ENCODE data around the gene NGRN. TPM values are rescaled to one million over a fixed set of nuclear protein-coding genes. Genes with fewer than 3 reads are reported as not detected.

The NGRN gene
- total and polyA plus RNA-seq, 2 donors (not counting 1 experiment from before 2014, with no cell fraction given): 55.3 to 96.1 TPM

GRCh38 chr15:90219421-90220141 is 45.9 kb upstream of the NGRN start:
- TF ChIP-seq CTCF (conservative IDR thresholded peaks at IDR 0.05 in 1 of 2, IDR thresholded peaks at IDR 0.05 in 1 of 2; ENCODE audit: low read depth in 1 of 2, low read length in 2 of 2) (peak; percentile 55 to 60), EZH2 (IDR thresholded peaks at IDR 0.05; ENCODE audit: low read length, missing control alignments) (no peak)
- Histone ChIP-seq H3K27ac (ENCODE audit: insufficient read depth, low read length) (no peak overlapping the region), H3K27me3 (ENCODE audit: control insufficient read depth, insufficient read depth, low read length) (no peaks in the 10 kb centered on the region), H3K4me3 (replicated peaks in 1 of 4; ENCODE audit: control extremely low read depth in 1 of 4, insufficient read depth in 1 of 4, low read depth in 3 of 4, low read length in 4 of 4) (no peak overlapping the region), H3K9me3 (ENCODE audit: control insufficient read depth, insufficient read depth, low read depth, low read length) (no peaks in the 10 kb centered on the region), H3K79me2 (ENCODE audit: control insufficient read depth, insufficient read depth, low read length) (no peaks in the 10 kb centered on the region), H4K20me1 (ENCODE audit: control insufficient read depth, extremely low read depth, insufficient read depth, low read length) (no peaks in the 10 kb centered on the region), H2AFZ (ENCODE audit: low read length) (no peak overlapping the region), H3K4me1 (ENCODE audit: control insufficient read depth, extremely low read depth, insufficient read depth, low read length) (peaks cover 3% of the 10 kb centered on the region), H3K4me2 (ENCODE audit: extremely low read depth, insufficient read depth, low read length) (no peak overlapping the region), H3K36me3 (ENCODE audit: control insufficient read depth, insufficient read depth, low read length) (no peaks in the 10 kb centered on the region), H3K9ac (ENCODE audit: insufficient read depth, low read length) (no peak overlapping the region)
- DNase-seq (ENCODE audit: low read depth in 2 of 2): no peak

GRCh38 chr15:90221246-90221900 is 44.1 kb upstream of the NGRN start:
- Histone ChIP-seq H3K4me2 (ENCODE audit: extremely low read depth, insufficient read depth, low read length) (no peak overlapping the region), H2AFZ (ENCODE audit: low read length) (no peak overlapping the region), H3K79me2 (ENCODE audit: control insufficient read depth, insufficient read depth, low read length) (no peaks in the 10 kb centered on the region), H3K36me3 (ENCODE audit: control insufficient read depth, insufficient read depth, low read length) (no peaks in the 10 kb centered on the region), H3K27ac (ENCODE audit: insufficient read depth, low read length) (no peak overlapping the region), H3K9me3 (ENCODE audit: control insufficient read depth, insufficient read depth, low read depth, low read length) (no peaks in the 10 kb centered on the region), H3K4me3 (replicated peaks in 1 of 4; ENCODE audit: control extremely low read depth in 1 of 4, insufficient read depth in 1 of 4, low read depth in 3 of 4, low read length in 4 of 4) (no peak overlapping the region), H3K4me1 (ENCODE audit: control insufficient read depth, extremely low read depth, insufficient read depth, low read length) (peaks cover 3% of the 10 kb centered on the region), H3K9ac (ENCODE audit: insufficient read depth, low read length) (no peak overlapping the region), H3K27me3 (ENCODE audit: control insufficient read depth, insufficient read depth, low read length) (no peaks in the 10 kb centered on the region), H4K20me1 (ENCODE audit: control insufficient read depth, extremely low read depth, insufficient read depth, low read length) (no peaks in the 10 kb centered on the region)
- peak; percentile 77 to 92 for DNase-seq (ENCODE audit: low read depth in 2 of 2)
- TF ChIP-seq EZH2 (IDR thresholded peaks at IDR 0.05; ENCODE audit: low read length, missing control alignments): no peak
- peak; percentile 93 to 95 for TF ChIP-seq CTCF (conservative IDR thresholded peaks at IDR 0.05 in 1 of 2, IDR thresholded peaks at IDR 0.05 in 1 of 2; ENCODE audit: low read depth in 1 of 2, low read length in 2 of 2)

- no peaks in the 10 kb centered on the region for H3K27me3 ChIP-seq (ENCODE audit: control insufficient read depth, insufficient read depth, low read length)
- TF ChIP-seq CTCF (conservative IDR thresholded peaks at IDR 0.05 in 1 of 2, IDR thresholded peaks at IDR 0.05 in 1 of 2; ENCODE audit: low read depth in 1 of 2, low read length in 2 of 2): no peak
- TF ChIP-seq EZH2 (IDR thresholded peaks at IDR 0.05; ENCODE audit: low read length, missing control alignments): no peak
These were observed 42.9 kb upstream of the NGRN start for GRCh38 chr15:90222547-90222946.

More at GRCh38 chr15:90222547-90222946, 42.9 kb upstream of the NGRN start:
- Histone ChIP-seq H3K4me3 (replicated peaks in 1 of 4; ENCODE audit: control extremely low read depth in 1 of 4, insufficient read depth in 1 of 4, low read depth in 3 of 4, low read length in 4 of 4) (no peak overlapping the region), H3K27ac (ENCODE audit: insufficient read depth, low read length) (no peak overlapping the region), H3K79me2 (ENCODE audit: control insufficient read depth, insufficient read depth, low read length) (no peaks in the 10 kb centered on the region), H3K9ac (ENCODE audit: insufficient read depth, low read length) (no peak overlapping the region), H3K4me1 (ENCODE audit: control insufficient read depth, extremely low read depth, insufficient read depth, low read length) (peaks cover 3% of the 10 kb centered on the region), H3K4me2 (ENCODE audit: extremely low read depth, insufficient read depth, low read length) (no peak overlapping the region), H4K20me1 (ENCODE audit: control insufficient read depth, extremely low read depth, insufficient read depth, low read length) (no peaks in the 10 kb centered on the region), H3K36me3 (ENCODE audit: control insufficient read depth, insufficient read depth, low read length) (no peaks in the 10 kb centered on the region), H2AFZ (ENCODE audit: low read length) (no peak overlapping the region), H3K9me3 (ENCODE audit: control insufficient read depth, insufficient read depth, low read depth, low read length) (no peaks in the 10 kb centered on the region)
- no peak for DNase-seq (ENCODE audit: low read depth in 2 of 2)

Data from fibroblast of lung (primary cell).